HepG2 (cell line): ENCODE results near the gene ANKRD44. TPM values are rescaled to one million over a fixed set of nuclear protein-coding genes. Genes with fewer than 3 reads are reported as not detected.

Experiments used
- ATF4 ChIP-seq, 2 experiments: fragments of 450-650 bp in 1 of 2; sonication (generic) in 1 of 2; formaldehyde crosslinking; IDR thresholded peaks; 2 replicates each; pipeline versions ENCODE4 v1.5.0 to v1.8.0; 2020 to 2022; ENCODE audit warnings: mild to moderate bottlenecking in 1 of 2, missing genetic modification reagents in 1 of 2
- ATF7 ChIP-seq, 2 experiments: fragments of 450-650 bp in 1 of 2; sonication (generic) in 1 of 2; formaldehyde crosslinking in 1 of 2; IDR thresholded peaks; 2 replicates each; pipeline versions ENCODE4 v1.4.0 to v1.6.1; 2016 to 2020; ENCODE audit warnings: antibody characterized with exemption in 1 of 2, mild to moderate bottlenecking in 1 of 2, missing genetic modification reagents in 1 of 2
- DNMT1 ChIP-seq: sonication (generic); formaldehyde crosslinking; IDR thresholded peaks from 2 replicates; pipeline ENCODE4 v1.5.1; 2020; ENCODE audit warnings: mild to moderate bottlenecking, missing genetic modification reagents
- E2F5 ChIP-seq: sonication (generic); formaldehyde crosslinking; conservative IDR thresholded peaks from 2 replicates; pipeline ENCODE4 v1.4.0; 2020; ENCODE audit warnings: missing genetic modification reagents
- MIER3 ChIP-seq: IDR thresholded peaks from 2 replicates; pipeline ENCODE4 v1.6.1; 2016; ENCODE audit warnings: missing compliant biosample characterization, borderline replicate concordance
- PATZ1 ChIP-seq: sonication (generic); formaldehyde crosslinking; IDR thresholded peaks from 2 replicates; pipeline ENCODE4 v1.4.0; 2020; ENCODE audit warnings: missing genetic modification reagents
- PRPF4 ChIP-seq: fragments of 200-400 bp; formaldehyde crosslinking; IDR thresholded peaks from 2 replicates; pipeline ENCODE4 v1.6.1; 2016; ENCODE audit warnings: low read length, low read depth; ENCODE audit not compliant: poor library complexity, severe bottlenecking
- REXO4 ChIP-seq: sonication (generic); formaldehyde crosslinking; IDR thresholded peaks from 2 replicates; pipeline ENCODE4 v1.8.0; 2022; ENCODE audit warnings: missing genetic modification reagents, mild to moderate bottlenecking, borderline replicate concordance
- THAP8 ChIP-seq: sonication (generic); formaldehyde crosslinking; IDR thresholded peaks from 2 replicates; pipeline ENCODE4 v1.5.1; 2020; ENCODE audit warnings: missing genetic modification reagents, mild to moderate bottlenecking, borderline replicate concordance
- ZFP36 ChIP-seq: fragments of 150-350 bp; IDR thresholded peaks from 2 replicates; pipeline ENCODE4 v1.6.1; 2018; ENCODE audit warnings: borderline replicate concordance, low read length, low read depth; ENCODE audit not compliant: partially characterized antibody
- ZFP36L1 ChIP-seq: sonication (generic); formaldehyde crosslinking; IDR thresholded peaks from 2 replicates; pipeline ENCODE4 v1.8.0; 2022; ENCODE audit warnings: mild to moderate bottlenecking, missing genetic modification reagents, moderate library complexity
- ZNF121 ChIP-seq: sonication (generic); formaldehyde crosslinking; IDR thresholded peaks from 2 replicates; pipeline ENCODE4 v1.5.0; 2020; ENCODE audit warnings: mild to moderate bottlenecking, missing genetic modification reagents
- ZNF7 ChIP-seq: IDR thresholded peaks from 2 replicates; pipeline ENCODE4 v1.6.1; 2016; ENCODE audit warnings: missing biosample characterization, missing genetic modification reagents
- ZNF724P ChIP-seq: sonication (generic); formaldehyde crosslinking; IDR thresholded peaks from 2 replicates; pipeline ENCODE4 v1.8.0; 2022; ENCODE audit warnings: missing genetic modification reagents, borderline replicate concordance
- ZNF75D ChIP-seq: sonication (generic); formaldehyde crosslinking; IDR thresholded peaks from 2 replicates; pipeline ENCODE4 v1.8.1; 2023; ENCODE audit warnings: missing genetic modification reagents, mild to moderate bottlenecking, borderline replicate concordance
- ZSCAN31 ChIP-seq: sonication (generic); formaldehyde crosslinking; IDR thresholded peaks from 2 replicates; pipeline ENCODE4 v1.5.0; 2020; ENCODE audit warnings: low read depth, mild to moderate bottlenecking, missing genetic modification reagents
- polyA plus RNA-seq, 8 experiments: library from polyadenylated mRNA; depleted of rRNA in 3 of 8; stranded (reverse) in 7 of 8; unstranded in 1 of 8; fragments of >200 nt; fragmentation: Illumina TruSeq in 4 of 8; extraction: Trizol in 4 of 8; gene quantifications; 2 replicates each; pipeline versions ENCODE4 v1.2.1 to v1.2.3, GENCODE V29; 2011 to 2016; ENCODE audit warnings: low read depth in 4 of 8, missing spikeins in 1 of 8, mixed read lengths in 1 of 8; ENCODE audit not compliant: insufficient read depth in 1 of 8
- total RNA-seq, 5 experiments: library from RNA; depleted of rRNA; stranded (reverse); fragments of >200 nt; fragmentation: Illumina TruSeq; extraction: Trizol; gene quantifications; 2 replicates each; pipeline ENCODE4 v1.2.3, GENCODE V29; 2016; ENCODE audit warnings: low read depth in 1 of 5

ANKRD44 gene
- total and polyA plus RNA-seq, 2 of the 13 experiments (the other 11 are each of a cell fraction or from before 2014, with no cell fraction given) = 0.04 to 0.11 TPM

- TF ChIP-seq ATF7 (IDR thresholded peaks at IDR 0.05) (no peak), ATF7 (CRISPR knock-in tag; IDR thresholded peaks at IDR 0.05) (no peak), ZNF121 (CRISPR knock-in tag) (no peak), ZNF7 (CRISPR knock-in tag) (no peak), PATZ1 (CRISPR knock-in tag) (no peak), DNMT1 (CRISPR knock-in tag) (no peak), ATF4 (CRISPR knock-in tag; IDR thresholded peaks at IDR 0.05) (no peak), ZNF724P (CRISPR knock-in tag) (no peak), E2F5 (no peak), REXO4 (no peak), ZFP36 (no peak), ZFP36L1 (CRISPR knock-in tag) (no peak), MIER3 (CRISPR knock-in tag) (no peak), ZNF75D (CRISPR knock-in tag) (no peak), ZSCAN31 (CRISPR knock-in tag) (no peak), THAP8 (CRISPR knock-in tag) (no peak), PRPF4 (no peak)
- TF ChIP-seq, all 625 proteins: peak for 0
Measured at GRCh38 chr2:197307933-197308521, 2.6 kb downstream of the ANKRD44 start (continued).
